AG04450 (cell line): ENCODE measurements around the gene TNNT2. TPM values are rescaled to one million over a fixed set of nuclear protein-coding genes. Genes with fewer than 3 reads are reported as not detected.
A peak's percentile ranks its signal among the peaks of the same experiment; 100 is the strongest.

Source experiments
- CTCF ChIA-PET: fragments of 300-600, 350-600 bp; formaldehyde crosslinking; extraction: SDS; loops from one replicate; lab custom pipeline; 2022; ENCODE audit warnings: antibody characterized with exemption, inconsistent platforms; lab: Charles Lee
- POLR2A ChIA-PET: fragments of 350-600 bp; formaldehyde crosslinking; extraction: SDS; loops from one replicate; lab custom pipeline; 2021; ENCODE audit warnings: antibody characterized with exemption, inconsistent platforms; lab: Yijun Ruan, JAX
- DNase-seq: peaks from one replicate; pipeline ENCODE4 v3.0.0-alpha.2; 2011; ENCODE audit warnings: low read depth, low spot score
- H3K27ac ChIP-seq: one replicate; pipeline ENCODE4 v1.5.1; 2012; ENCODE audit warnings: low read depth, low read length, control low read depth
- H3K27me3 ChIP-seq: one replicate; pipeline ENCODE4 v1.6.0; 2012; ENCODE audit warnings: low read length; ENCODE audit not compliant: control insufficient read depth, insufficient read depth
- H3K4me3 ChIP-seq: 2 replicates; pipeline ENCODE4 v1.5.1; 2011; ENCODE audit warnings: mild to moderate bottlenecking, low read depth, low read length, control low read depth
- H3K9me3 ChIP-seq: 2 replicates; pipeline ENCODE4 v1.5.1; 2012; ENCODE audit warnings: low read length; ENCODE audit not compliant: control insufficient read depth, insufficient read depth
- CTCF ChIP-seq: IDR thresholded peaks from 2 replicates; pipeline ENCODE4 v1.5.1; 2011; ENCODE audit warnings: low read depth, low read length, control low read depth, inconsistent platforms
- polyA minus RNA-seq: library from RNA; depleted of rRNA, polyadenylated mRNA; stranded (reverse); fragments of >200 nt; gene quantifications from 2 replicates; pipeline ENCODE4 v1.2.3, GENCODE V29; 2011; rRNA and poly(A)+ RNA removed
- polyA plus RNA-seq: library from polyadenylated mRNA; depleted of rRNA; stranded (reverse); fragments of >200 nt; gene quantifications from 2 replicates; pipeline ENCODE4 v1.2.3, GENCODE V29; 2011; rRNA removed

Gene TNNT2
- polyA plus RNA-seq (1.6 and 2.3 TPM in 2 replicates), polyA minus RNA-seq (0.28 and 0.96 TPM in 2 replicates)

- POLR2A ChIA-PET = no interaction called here
- Histone ChIP-seq H3K9me3 (peaks cover 4% of the 10 kb centered on the region), H3K27ac (peak within 1 kb of the TSS; percentile 31), H3K4me3 (no peak within 1 kb of the TSS), H3K27me3 (peaks cover 25% of the 10 kb centered on the region)
- no peak for TF ChIP-seq CTCF
- no peak for DNase-seq
- CTCF ChIA-PET = interaction anchor here (0.6 kb wide), 1 partner anchor 406 kb away, joined by 3 read pairs; no protein-coding TSS in a partner anchor
Observed at GRCh38 chr1:201377611-201378092, at the start of gene TNNT2. TSS of gene TNNT2 (minus strand) at chr1:201377680. CDS start at chr1:201373254, 4,426 bp downstream.

GRCh38 chr1:201426479-201427310 is 49.2 kb upstream of the TNNT2 start:
- POLR2A ChIA-PET = interaction anchor here (0.7 kb wide), 1 partner anchor 29 kb away, joined by 3 read pairs; no protein-coding TSS in a partner anchor
- H3K27me3 ChIP-seq = peaks cover 15% of the 10 kb centered on the region
- H3K9me3 ChIP-seq = peaks cover 8% of the 10 kb centered on the region
- H3K27ac ChIP-seq = no peak overlapping the region
- TF ChIP-seq CTCF = no peak
- CTCF ChIA-PET = interaction anchor here (0.7 to 2.6 kb wide), 2 partner anchors 9 to 41 kb away, joined by 3 to 14 read pairs; no protein-coding TSS in a partner anchor
- no peak for DNase-seq
- no peak overlapping the region for H3K4me3 ChIP-seq

- no peak overlapping the region for H3K27ac ChIP-seq
- TF ChIP-seq CTCF = no peak
- CTCF ChIA-PET = interaction anchor here (1.3 kb wide), 1 partner anchor 11 kb away, joined by 3 read pairs; no protein-coding TSS in a partner anchor
- DNase-seq = no peak
- H3K4me3 ChIP-seq = no peak overlapping the region
- POLR2A ChIA-PET = no interaction called here
- H3K9me3 ChIP-seq = peaks cover 8% of the 10 kb centered on the region
- H3K27me3 ChIP-seq = peaks cover 30% of the 10 kb centered on the region
Observed at GRCh38 chr1:201424146-201424545, 46.7 kb upstream of the TNNT2 start.

GRCh38 chr1:201423655-201424054 is 46.2 kb upstream of the TNNT2 start:
- CTCF ChIA-PET = interaction anchor here (1.3 kb wide), 1 partner anchor 12 kb away, joined by 3 read pairs; no protein-coding TSS in a partner anchor

More at GRCh38 chr1:201423655-201424054, 46.2 kb upstream of the TNNT2 start:
- Histone ChIP-seq H3K27me3 (peaks cover 28% of the 10 kb centered on the region), H3K9me3 (peaks cover 8% of the 10 kb centered on the region), H3K27ac (no peak overlapping the region), H3K4me3 (no peak overlapping the region)
- POLR2A ChIA-PET = no interaction called here
- DNase-seq = no peak
- no peak for TF ChIP-seq CTCF
